OCI-LY1 (cell line): ENCODE measurements around the gene SMARCAL1.

Experiments used
- H2AFZ ChIP-seq: fragments of 200-600 bp; sonication (generic), shearing (Covaris generic); 2 replicates; pipeline ENCODE4 v1.6.0; 2014; ENCODE audit warnings: antibody characterized with exemption, mild to moderate bottlenecking, low read length
- H3F3A ChIP-seq: fragments of 200-600 bp; sonication (generic), shearing (Covaris generic); 2 replicates; pipeline ENCODE4 v1.6.0; 2014; ENCODE audit warnings: mild to moderate bottlenecking, antibody characterized with exemption, low read length, moderate library complexity; ENCODE audit not compliant: insufficient read depth
- H3K27ac ChIP-seq: fragments of 200-600 bp; sonication (generic); 2 replicates; pipeline ENCODE4 v1.5.1; 2014; ENCODE audit warnings: low read length, mixed run types, mild to moderate bottlenecking, low read depth; ENCODE audit not compliant: poor library complexity, severe bottlenecking
- H3K27me3 ChIP-seq: fragments of 200-600 bp; sonication (generic); 2 replicates; pipeline ENCODE4 v1.6.0; 2014; ENCODE audit warnings: antibody characterized with exemption, mild to moderate bottlenecking, low read length, moderate library complexity; ENCODE audit not compliant: insufficient read depth
- H3K36me3 ChIP-seq: fragments of 200-600 bp; sonication (generic); 2 replicates; pipeline ENCODE4 v1.6.1; 2014; ENCODE audit warnings: mild to moderate bottlenecking, antibody characterized with exemption, low read length, moderate library complexity, mixed read lengths; ENCODE audit not compliant: insufficient read depth
- H3K4me1 ChIP-seq: fragments of 200-600 bp; sonication (generic); 2 replicates; pipeline ENCODE4 v1.5.1; 2014; ENCODE audit warnings: mild to moderate bottlenecking, low read length, moderate library complexity; ENCODE audit not compliant: insufficient read depth, severe bottlenecking
- H3K4me2 ChIP-seq: fragments of 200-600 bp; sonication (generic), shearing (Covaris generic); 2 replicates; pipeline ENCODE4 v1.6.1; 2014; ENCODE audit warnings: low read length
- H3K4me3 ChIP-seq: fragments of 200-600 bp; sonication (generic); 2 replicates; pipeline ENCODE4 v1.5.1; 2014; ENCODE audit warnings: low read length, low read depth, mild to moderate bottlenecking, mixed read lengths; ENCODE audit not compliant: poor library complexity, severe bottlenecking
- H3K79me2 ChIP-seq: fragments of 200-600 bp; shearing (Covaris generic); 2 replicates; pipeline ENCODE4 v1.6.1; 2016; ENCODE audit warnings: mixed run types, low read length, mixed read lengths; ENCODE audit not compliant: insufficient read depth
- H3K9ac ChIP-seq: fragments of 200-600 bp; sonication (generic), shearing (Covaris generic); 2 replicates; pipeline ENCODE4 v1.6.1; 2014; ENCODE audit warnings: mild to moderate bottlenecking, low read length, mixed read lengths
- H3K9me2 ChIP-seq: fragments of 200-600 bp; sonication (generic), shearing (Covaris generic); 2 replicates; pipeline ENCODE4 v1.6.1; 2014; ENCODE audit warnings: low read depth, mild to moderate bottlenecking, low read length, mixed read lengths
- H3K9me3 ChIP-seq: fragments of 200-600 bp; shearing (Covaris generic); 2 replicates; pipeline ENCODE4 v1.6.1; 2014; ENCODE audit warnings: low read length, mixed read lengths
- H4K20me1 ChIP-seq: fragments of 200-600 bp; sonication (generic), shearing (Covaris generic); 2 replicates; pipeline ENCODE4 v1.6.0; 2016; ENCODE audit warnings: mild to moderate bottlenecking, low read length; ENCODE audit not compliant: insufficient read depth
- CTCF ChIP-seq: fragments of 200-600 bp; sonication (generic), shearing (Covaris generic); IDR thresholded peaks from 2 replicates; pipeline ENCODE4 v1.5.1; 2017; ENCODE audit warnings: mild to moderate bottlenecking, antibody characterized with exemption, low read length, moderate library complexity, mixed read lengths
- EZH2 ChIP-seq: fragments of 200-600 bp; sonication (generic), shearing (Covaris generic); IDR thresholded peaks from 2 replicates; pipeline ENCODE4 v1.8.0; 2017; ENCODE audit warnings: borderline replicate concordance, mixed run types, mild to moderate bottlenecking, antibody characterized with exemption, low read length, moderate library complexity, mixed read lengths

Gene SMARCAL1

GRCh38 chr2:216525972-216526371 lies 113.7 kb downstream of the SMARCAL1 start:
- no peak for TF ChIP-seq EZH2
- no peak for TF ChIP-seq CTCF
- Histone ChIP-seq H3K4me1 (no peaks in the 10 kb centered on the region), H2AFZ (no peak overlapping the region), H3K79me2 (no peaks in the 10 kb centered on the region), H4K20me1 (no peaks in the 10 kb centered on the region), H3F3A (no peaks in the 10 kb centered on the region), H3K27me3 (no peaks in the 10 kb centered on the region), H3K9me2 (no peaks in the 10 kb centered on the region), H3K9ac (no peak overlapping the region), H3K36me3 (no peaks in the 10 kb centered on the region), H3K9me3 (no peaks in the 10 kb centered on the region), H3K4me2 (no peak overlapping the region), H3K4me3 (no peak overlapping the region), H3K27ac (no peak overlapping the region)

GRCh38 chr2:216526939-216527338 lies 114.7 kb downstream of the SMARCAL1 start:
- Histone ChIP-seq H3K9me3 (no peaks in the 10 kb centered on the region), H4K20me1 (no peaks in the 10 kb centered on the region), H3K9ac (no peak overlapping the region), H3K9me2 (no peaks in the 10 kb centered on the region), H3K27me3 (no peaks in the 10 kb centered on the region), H3K36me3 (no peaks in the 10 kb centered on the region), H3F3A (no peaks in the 10 kb centered on the region), H3K4me1 (no peaks in the 10 kb centered on the region), H3K4me2 (no peak overlapping the region), H2AFZ (no peak overlapping the region), H3K4me3 (no peak overlapping the region), H3K27ac (no peak overlapping the region), H3K79me2 (no peaks in the 10 kb centered on the region)
- no peak for TF ChIP-seq CTCF
- no peak for TF ChIP-seq EZH2

GRCh38 chr2:216527600-216527999 lies 115.3 kb downstream of the SMARCAL1 start:
- Histone ChIP-seq H3K79me2 (no peaks in the 10 kb centered on the region), H4K20me1 (no peaks in the 10 kb centered on the region), H2AFZ (no peak overlapping the region), H3K9me3 (no peaks in the 10 kb centered on the region), H3K27ac (no peak overlapping the region), H3F3A (no peaks in the 10 kb centered on the region), H3K36me3 (no peaks in the 10 kb centered on the region), H3K9ac (no peak overlapping the region), H3K4me2 (no peak overlapping the region), H3K27me3 (no peaks in the 10 kb centered on the region), H3K4me3 (no peak overlapping the region), H3K4me1 (no peaks in the 10 kb centered on the region), H3K9me2 (no peaks in the 10 kb centered on the region)
- TF ChIP-seq CTCF (no peak), EZH2 (no peak)
